Right lobe of liver (tissue), 4 donors: ENCODE results near the gene ADGRF1.

ENCODE experiments used
- CTCF ChIP-seq, 4 donors: fragments of 200-600 bp in 3 of 4; fragments of 450-650 bp in 1 of 4; IDR thresholded peaks; one replicate each; pipeline versions ENCODE4 v1.5.1 to v1.8.0; 2016 to 2022; ENCODE audit warnings: antibody characterized with exemption in 4 of 4, mild to moderate bottlenecking in 2 of 4
- POLR2A ChIP-seq: fragments of 450-650 bp; IDR thresholded peaks from one replicate; pipeline ENCODE4 v1.6.1; 2017; ENCODE audit warnings: antibody characterized with exemption, mild to moderate bottlenecking
- donor health status: DM: no; HTN: no; CAD: no.
- donor health status: DM: no; HTN: no; CAD: no.
- donor health status: DM: no; HTN: yes; CAD: no.

- no peak for TF ChIP-seq CTCF (IDR thresholded peaks at IDR 0.05)
- no peak for TF ChIP-seq POLR2A
Measured at GRCh38 chr6:47061309-47062300, 19.5 kb upstream of the ADGRF1 start.
